NCI-H1092 (cell line): Measurements from ENCODE around the gene SEC11A.
"Not testable (repeated sequence)": the region's sequence is repeated elsewhere in the genome, so short reads cannot be mapped to it uniquely, and the experiment has no call there.

Experiments
- DNase-seq: peaks from one replicate; lab custom pipeline; 2025; lab: John Stamatoyannopoulos, UW

The SEC11A gene

GRCh38 chr15:84716036-84716732 lies at the start of gene SEC11A:
Gene SEC11A (minus strand): TSS chr15:84716139. CDS start chr15:84716075, 64 bp downstream.
- DNase-seq, result peak; percentile 68

GRCh38 chr15:84765675-84766074 lies 49.7 kb upstream of the SEC11A start:
- DNase-seq, result no peak

GRCh38 chr15:84764989-84765388 lies 49.0 kb upstream of the SEC11A start:
- no peak for DNase-seq

DNA sequence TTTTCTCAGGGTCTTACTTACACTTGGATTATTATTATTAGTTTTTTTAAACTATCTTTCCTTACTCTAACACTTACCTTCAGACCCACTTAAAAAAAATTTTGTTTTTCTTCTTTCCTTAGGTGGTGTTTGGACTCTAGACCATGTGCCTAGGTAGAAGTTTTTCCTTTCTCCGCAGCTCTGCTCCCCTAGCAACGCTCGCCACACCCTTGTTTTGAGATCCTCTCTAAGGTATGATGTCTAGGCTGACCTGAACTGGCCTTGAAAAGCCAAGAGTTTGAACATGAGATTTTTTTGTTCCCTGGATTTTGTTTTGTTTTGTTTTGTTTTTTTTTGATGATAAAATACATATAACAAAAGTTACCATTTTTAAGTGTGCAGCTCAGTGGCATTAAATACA lies 48.6 kb upstream of the SEC11A start:
- no peak for DNase-seq

DNA sequence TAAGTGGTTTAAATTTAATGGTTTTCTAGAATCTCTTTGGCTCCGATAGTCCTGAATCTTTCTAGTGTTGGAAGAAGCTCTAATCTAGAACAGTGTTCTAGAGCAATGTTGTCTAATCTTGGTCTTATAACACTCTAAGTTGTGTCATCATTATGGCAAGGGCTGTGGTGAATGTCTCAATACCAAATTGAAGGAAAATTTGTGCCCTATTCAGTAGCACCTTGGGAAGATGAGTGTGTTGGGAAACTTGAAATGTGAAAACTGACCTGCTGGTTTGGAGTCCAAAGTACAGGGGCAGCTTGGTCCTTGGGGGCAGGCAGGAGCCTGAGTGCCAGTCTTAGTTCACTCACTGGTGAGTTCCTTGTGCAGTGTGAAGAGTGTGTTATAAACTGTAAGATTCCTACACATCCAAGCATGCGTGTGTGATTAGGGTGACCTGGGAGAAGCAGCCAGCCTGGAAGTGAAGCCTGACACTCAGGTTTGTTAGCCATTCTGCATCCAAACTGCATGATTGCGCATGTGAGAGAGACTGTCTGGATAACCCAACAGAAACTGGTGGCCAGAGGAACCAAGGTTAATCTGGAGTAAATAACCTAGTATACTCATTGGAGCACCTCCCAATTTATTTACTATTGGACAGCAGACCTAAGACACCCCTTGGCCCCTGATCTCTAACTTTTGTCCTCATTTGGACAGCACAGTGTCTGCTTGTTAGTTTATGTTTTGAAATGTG lies 47.1 kb upstream of the SEC11A start:
- no peak for DNase-seq

DNA sequence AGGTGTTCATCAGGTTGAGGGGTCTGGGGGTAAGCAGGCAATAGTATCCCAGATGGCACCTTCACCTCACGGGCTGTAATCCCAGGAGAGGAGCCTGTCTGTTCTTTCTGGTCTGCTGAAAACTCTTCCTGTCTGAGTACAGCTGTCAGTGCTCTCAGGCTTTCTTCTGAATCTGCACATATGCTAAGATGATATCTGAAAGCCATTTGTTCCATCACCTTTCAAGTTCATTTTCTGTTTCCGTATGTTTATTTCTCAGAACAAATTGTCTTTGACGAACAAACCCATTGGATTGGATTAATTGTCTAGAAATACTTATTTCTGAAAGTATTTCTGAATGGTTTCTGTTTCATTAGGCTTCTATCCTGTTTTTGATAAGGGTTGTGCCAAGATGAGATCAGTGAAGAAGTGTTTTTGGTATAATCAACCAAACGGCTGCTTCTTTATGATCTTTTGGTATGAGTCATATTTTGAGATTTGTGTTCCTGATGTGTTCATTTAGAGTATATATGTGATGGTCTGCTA lies 45.7 kb upstream of the SEC11A start:
- no peak for DNase-seq

GRCh38 chr15:84760219-84760618 lies 44.3 kb upstream of the SEC11A start:
- no peak for DNase-seq

- no peak for DNase-seq
These were observed 43.1 kb upstream of the SEC11A start for GRCh38 chr15:84759018-84759417.

- DNase-seq, result no peak
These were observed 40.0 kb upstream of the SEC11A start for GRCh38 chr15:84755736-84756527.

- DNase-seq, result not testable (repeated sequence)
These were observed 39.0 kb upstream of the SEC11A start for GRCh38 chr15:84754889-84755288.

DNA sequence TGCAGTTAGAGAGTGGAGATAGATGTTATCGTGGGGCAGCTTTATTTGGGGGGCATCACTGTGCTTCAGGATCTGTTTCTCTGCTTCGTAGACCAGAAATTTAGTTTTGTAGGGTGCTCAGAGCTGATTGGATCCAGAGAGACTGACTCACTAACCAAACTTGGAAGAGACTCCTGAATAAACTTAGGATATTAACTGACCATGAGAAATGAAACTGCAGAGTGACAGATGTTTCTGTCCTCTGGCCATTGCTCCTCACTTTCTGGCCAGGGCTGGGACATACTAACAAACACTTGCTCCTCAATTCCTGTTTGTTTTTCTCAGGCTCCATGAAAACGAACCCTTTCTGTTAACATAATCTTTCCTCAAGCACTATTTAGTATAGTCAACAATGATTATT lies 36.8 kb upstream of the SEC11A start:
- no peak for DNase-seq

DNA sequence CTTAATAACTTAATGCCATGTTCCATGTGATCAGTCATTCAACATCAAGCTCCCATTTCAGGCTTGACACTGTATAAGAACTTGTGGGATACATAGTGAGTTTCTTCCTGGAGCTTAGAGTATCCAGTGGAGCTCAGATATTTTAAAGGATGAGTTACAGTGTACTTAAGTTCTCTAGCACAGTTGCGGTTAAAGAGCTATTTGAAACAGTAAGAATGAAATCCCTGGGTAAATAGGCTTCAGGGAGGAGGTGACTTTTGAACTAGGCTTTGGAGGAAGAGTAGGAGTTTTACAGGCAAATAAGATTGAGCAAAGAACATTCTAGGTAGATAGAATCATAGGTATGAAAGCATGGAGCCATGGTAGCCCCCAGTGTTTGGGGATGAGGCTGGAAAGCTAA lies 36.3 kb upstream of the SEC11A start:
- no peak for DNase-seq

DNA sequence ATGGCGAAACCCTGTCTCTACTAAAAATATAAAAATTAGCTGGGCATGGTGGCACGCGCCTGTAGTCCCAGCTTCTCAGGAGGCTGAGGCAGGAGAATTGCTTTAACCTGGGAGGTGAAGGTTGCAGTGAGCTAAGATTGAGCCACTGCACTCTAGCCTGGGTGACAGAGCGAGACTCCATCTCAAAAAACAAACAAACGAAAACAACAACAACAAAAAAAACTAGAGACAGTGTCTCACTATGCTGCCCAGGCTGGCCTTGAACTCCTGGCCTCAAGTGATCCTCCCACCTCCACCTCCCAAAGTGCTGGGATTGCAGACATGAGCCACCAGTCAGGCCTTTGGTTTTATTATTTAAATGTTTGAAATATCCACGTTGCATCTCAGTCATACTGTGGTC lies 35.8 kb upstream of the SEC11A start:
- DNase-seq, result not testable (repeated sequence)

GRCh38 chr15:84750583-84751092 lies 34.7 kb upstream of the SEC11A start:
- DNase-seq, result no peak

- DNase-seq, result no peak
These were observed 33.4 kb upstream of the SEC11A start for GRCh38 chr15:84749111-84749991.

- no peak for DNase-seq
These were observed 32.6 kb upstream of the SEC11A start, which contains the start of gene ZNF592 for GRCh38 chr15:84748274-84749110. Gene ZNF592 (plus strand): TSS chr15:84748592. CDS start chr15:84782676, 34,084 bp downstream.

GRCh38 chr15:84747416-84748273 lies 31.7 kb upstream of the SEC11A start:
- DNase-seq, result peak; percentile 45

- no peak for DNase-seq
These were observed 25.2 kb upstream of the SEC11A start for GRCh38 chr15:84741121-84741520.

GRCh38 chr15:84740691-84741090 lies 24.8 kb upstream of the SEC11A start:
- no peak for DNase-seq
